GM19239 (cell line): Measurements from ENCODE around the gene MBD2.
"Not testable (repeated sequence)": the region's sequence is repeated elsewhere in the genome, so short reads cannot be mapped to it uniquely, and the experiment has no call there.

Source experiments
- DNase-seq: peaks from one replicate; pipeline ENCODE4 v3.0.0; 2011; ENCODE audit warnings: low spot score; ENCODE audit not compliant: insufficient read length
- FAIRE-seq: peaks from 2 replicates; lab custom pipeline; 2011; peaks lifted over from hg19 to GRCh38; lab: Jason Lieb, UNC

MBD2 gene

DNA sequence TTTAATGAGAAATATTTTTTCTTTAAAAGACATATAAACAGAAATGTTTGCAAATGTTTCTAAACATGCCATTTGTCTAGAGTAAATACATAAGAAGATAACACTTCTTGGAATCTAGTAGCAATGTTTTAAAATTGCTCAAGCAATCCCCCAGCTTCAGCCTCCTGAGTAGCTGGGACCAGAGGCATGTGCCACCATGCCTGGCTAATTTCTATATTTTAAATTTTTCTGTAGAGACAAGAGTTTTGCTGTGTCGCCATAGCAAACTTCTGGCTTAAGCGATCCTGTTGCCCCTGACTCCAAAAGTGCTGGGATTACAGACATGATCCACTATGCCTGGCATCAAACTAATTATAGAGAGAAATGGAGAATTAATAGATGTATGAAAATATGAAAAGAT is 14.6 kb upstream of the MBD2 start:
- FAIRE-seq (no peak), DNase-seq (no peak)

DNA sequence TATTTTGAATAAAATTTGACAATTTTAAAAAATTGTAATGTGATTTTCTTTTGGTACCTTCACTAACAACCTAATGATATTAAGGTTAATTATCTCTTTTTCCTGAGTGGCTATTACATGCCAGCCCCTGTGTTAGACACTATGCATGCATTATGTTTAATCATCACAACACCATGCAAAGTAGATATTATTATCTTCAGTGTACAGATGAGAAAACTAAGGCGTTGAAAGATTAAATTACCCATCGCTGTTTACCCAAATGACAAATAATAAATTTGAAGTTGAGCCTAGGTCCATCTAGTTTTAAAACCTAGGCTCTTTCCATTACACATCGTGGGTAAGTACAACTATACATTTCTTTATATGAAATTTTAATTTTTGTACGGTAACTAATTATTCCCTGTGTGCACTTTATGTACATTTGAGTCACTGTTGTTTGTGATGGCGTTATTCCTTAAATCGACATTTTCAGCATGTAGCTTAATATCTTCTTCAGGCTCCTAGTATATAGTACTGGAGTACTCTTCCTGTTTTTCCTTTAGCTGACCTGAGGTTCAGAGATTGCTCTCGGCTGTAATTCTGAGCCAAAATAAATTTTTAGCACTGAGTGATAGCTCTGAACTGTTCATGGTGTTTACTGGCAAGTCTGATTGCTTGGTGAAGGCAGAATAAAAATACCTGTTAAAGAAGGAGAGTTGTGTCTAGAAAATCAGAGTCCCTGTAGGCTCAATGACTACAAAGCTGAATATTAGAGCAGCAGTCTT is 13.9 kb upstream of the MBD2 start:
- no peak for FAIRE-seq
- DNase-seq, result no peak

DNA sequence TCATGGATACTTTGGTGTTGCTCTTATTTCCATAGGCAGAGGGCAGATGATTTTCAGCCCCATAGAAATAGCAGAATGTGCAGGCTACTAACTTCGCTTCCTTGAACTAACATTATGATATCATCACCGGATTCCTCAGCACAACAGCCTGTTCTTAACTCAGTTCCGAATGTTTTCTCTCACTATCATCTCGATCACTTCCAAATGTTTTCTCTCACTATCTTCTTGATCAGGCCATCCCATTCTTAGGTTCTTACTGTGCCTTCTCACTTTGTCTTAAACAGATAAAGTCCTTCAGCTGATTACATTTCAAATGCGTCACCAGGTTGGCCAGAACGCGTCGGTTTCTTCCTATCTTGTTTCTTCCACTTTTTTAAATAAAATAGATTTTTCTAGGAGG is 11.4 kb upstream of the MBD2 start:
- DNase-seq, result no peak
- no peak for FAIRE-seq

DNA sequence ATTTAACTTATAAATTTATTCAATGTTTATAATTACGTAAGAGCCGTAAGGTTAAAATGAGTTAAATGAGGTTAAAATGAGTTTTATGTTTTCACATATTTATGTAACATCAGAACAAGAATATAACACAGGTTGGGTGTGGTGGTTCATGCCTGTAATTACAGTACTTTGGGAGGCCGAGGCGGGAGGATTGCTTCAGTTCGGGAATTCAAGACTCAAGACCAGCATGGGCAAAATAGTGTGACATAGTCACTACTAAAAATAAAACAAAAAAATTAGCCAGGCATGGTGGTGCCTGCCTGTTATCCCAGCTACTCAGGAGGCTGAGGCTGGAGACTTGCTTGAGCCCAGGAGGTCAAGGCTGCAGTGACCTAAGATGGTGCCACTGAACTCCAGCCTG is 9.3 kb upstream of the MBD2 start:
- FAIRE-seq, result no peak
- no peak for DNase-seq

DNA sequence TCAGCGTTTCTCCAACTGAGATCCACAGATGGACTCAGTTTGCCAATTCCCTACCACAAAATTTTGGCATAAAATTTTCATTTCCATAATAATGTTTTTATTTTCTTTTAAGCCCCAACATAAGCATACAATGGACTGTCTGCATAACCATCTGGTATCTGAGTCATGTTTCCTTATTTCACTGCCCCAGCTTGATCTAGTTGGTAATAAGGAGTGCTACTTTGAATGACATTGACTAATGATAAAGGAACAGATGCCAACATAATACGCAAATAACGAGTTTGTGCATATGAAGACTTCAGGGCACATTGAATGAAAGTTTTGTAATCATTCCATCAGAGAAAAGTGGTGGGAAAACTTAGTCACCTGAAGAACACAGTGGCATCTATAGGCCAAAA is 8.8 kb upstream of the MBD2 start:
- no peak for FAIRE-seq

DNA sequence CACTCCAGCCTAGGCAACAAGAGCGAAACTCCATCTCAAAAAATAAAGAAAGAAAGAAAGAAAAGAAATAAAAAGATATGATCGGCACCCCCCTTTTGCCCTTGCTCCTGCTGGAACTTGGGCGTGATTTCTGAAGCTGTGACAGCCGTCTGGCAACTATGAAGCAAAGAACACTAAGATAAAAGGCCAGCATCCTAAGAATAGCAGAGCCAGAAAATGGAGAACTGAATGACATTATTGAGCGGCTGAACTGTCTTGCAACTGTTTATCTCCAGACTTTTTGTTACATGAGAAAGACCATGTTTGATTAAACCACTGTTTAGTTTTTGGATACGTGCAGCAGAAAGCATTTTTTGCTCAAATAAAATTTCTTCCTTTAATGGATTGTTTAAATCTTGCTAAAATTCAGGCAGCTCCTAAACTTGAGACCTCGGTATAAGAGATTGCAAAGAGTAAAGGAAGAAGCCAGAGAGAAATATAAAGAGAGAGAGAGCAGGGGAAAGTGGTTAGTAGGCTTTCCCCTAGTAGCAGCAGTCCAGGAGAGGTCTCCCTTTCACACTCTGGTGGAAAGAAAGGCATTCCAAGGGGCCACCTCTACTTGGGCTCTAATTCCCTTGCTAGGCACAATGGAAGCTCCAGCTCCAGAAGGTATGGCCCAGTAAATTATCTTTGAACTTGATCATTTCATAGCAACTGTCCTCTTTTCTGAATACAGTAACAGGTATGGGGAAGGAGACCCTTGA is 8.2 kb upstream of the MBD2 start:
- FAIRE-seq (no peak), DNase-seq (no peak)

More for the DNA sequence above, 8.8 kb upstream of the MBD2 start:
- no peak for DNase-seq

DNA sequence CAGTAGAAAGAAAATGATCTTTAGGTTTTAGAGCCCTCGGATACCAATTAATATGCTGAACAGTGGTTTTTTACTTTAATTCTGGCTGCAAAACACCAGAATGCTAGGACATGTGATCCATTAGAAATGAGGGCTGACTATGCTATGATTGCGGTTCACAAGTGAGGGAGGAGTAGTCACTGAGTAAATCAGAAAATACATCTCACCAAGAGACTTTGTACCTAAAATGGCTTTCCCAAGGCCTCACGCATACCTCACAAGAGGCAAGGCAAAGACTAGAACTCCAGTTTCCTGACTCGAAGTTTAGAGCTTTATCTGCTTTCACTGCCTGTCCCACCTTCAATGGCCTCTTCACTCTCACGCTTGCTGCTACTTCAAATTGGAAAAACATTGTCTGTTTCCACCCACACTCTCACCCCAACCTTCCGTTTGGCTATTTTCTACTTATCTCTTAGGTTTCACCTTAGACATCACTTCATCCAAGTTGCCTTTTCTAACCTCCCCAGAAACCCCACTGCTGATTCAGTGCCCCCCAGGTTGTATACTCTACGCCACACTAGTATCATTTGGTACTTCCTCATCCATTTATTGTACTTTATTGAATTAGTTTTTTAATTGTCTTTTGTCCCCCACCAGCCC is 5.1 kb upstream of the MBD2 start:
- FAIRE-seq (peak; percentile 64), DNase-seq (no peak)

DNA sequence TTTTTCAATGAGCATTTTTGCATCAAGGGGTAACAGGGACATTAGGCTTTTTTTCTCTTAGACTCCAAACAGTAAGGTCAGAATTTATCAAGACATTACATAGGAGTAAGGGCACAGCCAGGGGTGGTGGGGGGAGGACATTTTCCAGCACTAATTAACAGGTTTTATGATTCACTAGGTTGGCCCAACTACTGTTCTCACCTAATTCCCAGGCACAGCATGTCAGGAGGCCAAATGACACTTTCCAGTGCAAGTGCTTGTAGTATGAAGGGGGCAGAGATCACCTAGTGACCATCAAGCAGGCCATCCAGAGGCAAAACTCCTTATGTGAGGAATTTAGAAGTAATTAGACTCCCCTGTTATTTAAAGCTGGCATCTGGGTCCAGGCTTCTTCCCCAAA is 3.9 kb upstream of the MBD2 start:
- no peak for FAIRE-seq
- DNase-seq, result no peak

DNA sequence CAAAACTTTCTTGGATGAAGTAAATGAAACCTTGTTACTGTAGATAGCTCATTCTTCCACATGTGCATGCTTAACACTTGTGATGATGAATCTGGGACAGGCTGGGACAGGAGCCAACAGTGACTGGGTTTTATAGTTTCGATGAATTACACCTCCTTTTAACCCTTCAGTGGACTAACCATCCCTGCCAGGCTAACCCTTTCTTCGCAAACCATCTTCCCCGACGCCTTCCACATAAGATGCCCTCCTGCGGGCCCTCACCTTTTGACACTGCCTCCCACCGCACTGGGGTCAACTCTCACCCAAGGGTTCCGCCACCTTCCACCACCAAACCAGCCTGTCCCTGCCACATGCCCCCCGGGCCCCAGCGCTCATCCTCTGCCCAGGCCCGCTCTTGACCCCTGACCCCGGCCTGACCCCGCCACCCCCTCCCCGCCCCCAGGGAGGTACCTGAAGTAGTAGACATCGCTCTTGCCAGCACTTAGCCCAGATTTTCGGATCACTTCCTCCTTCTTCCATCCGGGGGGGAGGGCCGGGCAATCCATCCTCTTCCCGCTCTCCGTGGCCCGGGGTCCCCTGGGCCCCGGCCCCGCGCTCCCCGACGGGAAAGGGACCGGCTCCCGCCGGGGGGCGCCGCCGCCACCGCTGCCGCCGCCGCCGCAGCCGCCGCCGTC is 764 bp downstream of the MBD2 start:
- FAIRE-seq (no peak), DNase-seq (no peak)

DNA sequence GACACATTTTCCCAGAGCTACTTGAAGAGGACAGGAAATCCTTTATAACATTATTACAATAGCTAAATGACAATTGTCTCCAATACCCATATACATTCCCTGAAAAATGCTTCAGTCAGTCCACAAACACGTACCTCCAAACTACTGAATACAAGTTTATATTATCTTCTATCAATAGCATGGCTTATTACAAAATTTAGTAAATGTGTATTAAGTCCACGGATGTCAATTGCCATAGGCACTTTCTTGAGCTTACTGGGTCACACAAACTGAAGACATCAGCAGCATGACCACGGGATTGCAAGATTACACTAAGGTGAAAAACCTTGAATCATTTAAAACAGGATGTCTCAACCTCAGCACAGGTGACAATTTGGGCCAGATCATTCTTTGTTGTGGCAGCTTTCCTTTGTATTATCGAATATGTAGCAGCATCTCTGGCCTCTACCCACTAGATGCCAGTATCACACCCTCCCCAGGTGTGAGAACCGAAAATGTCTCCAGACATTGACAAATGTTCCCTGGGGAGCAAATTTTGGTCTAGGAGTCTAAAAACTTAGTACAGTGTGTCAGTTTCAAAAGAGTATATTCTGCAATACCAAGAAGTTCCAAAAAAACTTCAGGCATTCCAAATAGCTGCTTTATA is 1.4 kb downstream of the MBD2 start:
- peak; percentile 97 for FAIRE-seq
- DNase-seq, result no peak

DNA sequence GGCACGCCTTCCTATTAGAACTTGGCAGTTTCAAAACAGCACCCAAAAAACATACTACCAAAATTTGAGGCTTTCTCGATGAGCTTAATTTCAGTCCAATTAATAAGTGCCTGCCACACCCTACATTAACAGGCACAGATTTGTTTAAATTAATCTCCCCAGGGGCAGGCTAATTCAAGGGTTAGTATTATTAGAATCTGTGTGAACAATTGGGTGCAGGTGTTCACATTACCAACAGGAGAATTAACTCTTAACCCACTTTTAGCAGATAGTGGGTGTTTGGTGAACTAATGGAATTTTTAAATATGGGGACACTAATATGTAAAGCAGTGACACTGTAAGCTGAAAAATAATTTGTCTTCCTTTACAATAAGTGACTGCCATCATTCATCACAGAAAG is 4.1 kb downstream of the MBD2 start:
- no peak for DNase-seq
- no peak for FAIRE-seq

GRCh38 chr18:54218803-54219202 is 5.7 kb downstream of the MBD2 start:
- not testable (repeated sequence) for DNase-seq, FAIRE-seq

DNA sequence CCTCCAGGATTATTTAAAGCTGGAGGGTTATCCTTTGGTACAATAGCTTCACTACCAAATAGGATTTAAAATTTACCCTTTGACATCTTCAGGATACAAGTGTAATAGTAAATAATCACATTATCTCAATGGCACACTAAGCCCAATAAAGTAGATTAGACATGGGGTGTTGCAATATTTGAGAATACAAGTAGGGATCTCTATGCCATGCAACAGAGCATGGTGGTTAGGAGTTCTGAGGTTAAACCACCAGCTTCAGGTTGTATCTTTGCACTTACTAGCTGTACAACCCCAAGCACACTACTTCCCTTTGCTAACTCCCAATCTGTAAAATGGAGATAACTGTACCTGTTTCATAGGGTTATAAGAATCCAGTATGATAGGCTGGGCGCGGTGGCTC is 6.2 kb downstream of the MBD2 start:
- peak; percentile 86 for FAIRE-seq

GRCh38 chr18:54217624-54218023 is 6.8 kb downstream of the MBD2 start:
- no peak for DNase-seq
- peak; percentile 89 for FAIRE-seq

More for the DNA sequence above, 6.2 kb downstream of the MBD2 start:
- DNase-seq, result no peak

DNA sequence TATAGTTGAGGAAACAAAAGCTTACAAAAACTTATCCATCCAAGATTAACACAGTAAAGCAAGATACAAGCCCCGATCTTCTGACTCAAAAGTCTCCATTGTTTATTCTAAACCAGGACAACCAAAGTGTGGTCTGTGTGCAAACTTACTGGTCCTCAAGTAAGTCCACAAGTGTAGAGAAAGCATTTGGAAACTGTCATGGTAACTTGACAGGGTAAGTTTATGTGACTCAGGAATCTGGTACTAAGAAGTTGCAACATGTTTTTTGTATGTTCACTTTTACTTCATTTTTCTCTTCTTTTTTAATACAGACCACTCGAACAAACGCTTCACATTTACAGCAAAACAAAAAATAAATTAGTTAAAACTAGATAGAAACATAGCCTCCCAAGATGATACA is 9.4 kb downstream of the MBD2 start:
- peak; percentile 80 for FAIRE-seq
- no peak for DNase-seq

DNA sequence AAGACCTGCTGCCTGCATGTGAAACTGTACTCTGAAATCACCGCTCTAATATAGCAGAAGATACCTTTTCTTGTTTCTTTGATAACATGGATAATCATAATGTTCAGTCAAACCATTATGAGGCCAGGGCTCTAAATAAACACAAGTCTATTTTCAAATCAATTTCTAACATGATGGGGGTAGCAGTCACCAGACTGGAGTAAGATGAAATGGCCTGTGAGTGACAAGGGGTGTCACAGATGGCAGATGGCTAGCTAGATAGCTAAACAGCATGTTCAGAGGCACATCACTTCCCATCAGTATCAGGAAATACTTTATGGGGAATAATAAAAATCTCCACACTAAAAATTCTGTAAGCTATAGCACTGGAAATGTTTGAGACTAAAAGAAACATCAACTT is 14.0 kb downstream of the MBD2 start:
- DNase-seq (no peak), FAIRE-seq (no peak)

GRCh38 chr18:54209471-54210180 is 14.8 kb downstream of the MBD2 start:
- DNase-seq (no peak), FAIRE-seq (peak; percentile 97)

GRCh38 chr18:54206447-54206846 is 18.0 kb downstream of the MBD2 start:
- no peak for FAIRE-seq
- no peak for DNase-seq

GRCh38 chr18:54205959-54206358 is 18.5 kb downstream of the MBD2 start:
- FAIRE-seq, result no peak

DNA sequence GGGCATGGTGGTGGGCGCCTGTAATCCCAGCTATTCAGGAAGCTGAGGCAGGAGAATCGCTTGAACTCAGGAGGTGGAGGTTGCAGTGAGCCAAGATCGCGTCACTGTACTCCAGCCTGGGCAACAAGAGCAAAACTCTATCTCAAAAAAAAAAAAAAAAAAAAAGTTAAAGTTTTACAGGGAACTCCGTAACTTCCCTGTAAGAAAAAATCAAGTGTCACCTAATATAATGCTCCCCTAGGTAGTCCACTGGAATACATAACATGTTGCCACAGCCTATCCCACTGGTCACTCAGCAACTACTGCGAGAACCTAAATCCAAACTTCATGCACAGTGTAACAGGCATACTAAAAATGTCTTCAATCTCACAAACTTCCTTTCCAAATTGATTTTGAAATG is 19.0 kb downstream of the MBD2 start:
- FAIRE-seq, result peak; percentile 48
- not testable (repeated sequence) for DNase-seq

More at GRCh38 chr18:54205959-54206358, 18.5 kb downstream of the MBD2 start:
- no peak for DNase-seq
